IPS-11a (cell line): ENCODE measurements around the gene SLC9B1.
A peak's percentile ranks its signal among the peaks of the same experiment; 100 is the strongest.

ENCODE experiments used
- H3K4me3 ChIP-seq: one replicate; pipeline ENCODE4 v1.5.1; 2013; ENCODE audit warnings: low read depth, low read length, control low read depth

Gene SLC9B1, protein sequence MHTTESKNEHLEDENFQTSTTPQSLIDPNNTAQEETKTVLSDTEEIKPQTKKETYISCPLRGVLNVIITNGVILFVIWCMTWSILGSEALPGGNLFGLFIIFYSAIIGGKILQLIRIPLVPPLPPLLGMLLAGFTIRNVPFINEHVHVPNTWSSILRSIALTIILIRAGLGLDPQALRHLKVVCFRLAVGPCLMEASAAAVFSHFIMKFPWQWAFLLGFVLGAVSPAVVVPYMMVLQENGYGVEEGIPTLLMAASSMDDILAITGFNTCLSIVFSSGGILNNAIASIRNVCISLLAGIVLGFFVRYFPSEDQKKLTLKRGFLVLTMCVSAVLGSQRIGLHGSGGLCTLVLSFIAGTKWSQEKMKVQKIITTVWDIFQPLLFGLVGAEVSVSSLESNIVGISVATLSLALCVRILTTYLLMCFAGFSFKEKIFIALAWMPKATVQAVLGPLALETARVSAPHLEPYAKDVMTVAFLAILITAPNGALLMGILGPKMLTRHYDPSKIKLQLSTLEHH

DNA sequence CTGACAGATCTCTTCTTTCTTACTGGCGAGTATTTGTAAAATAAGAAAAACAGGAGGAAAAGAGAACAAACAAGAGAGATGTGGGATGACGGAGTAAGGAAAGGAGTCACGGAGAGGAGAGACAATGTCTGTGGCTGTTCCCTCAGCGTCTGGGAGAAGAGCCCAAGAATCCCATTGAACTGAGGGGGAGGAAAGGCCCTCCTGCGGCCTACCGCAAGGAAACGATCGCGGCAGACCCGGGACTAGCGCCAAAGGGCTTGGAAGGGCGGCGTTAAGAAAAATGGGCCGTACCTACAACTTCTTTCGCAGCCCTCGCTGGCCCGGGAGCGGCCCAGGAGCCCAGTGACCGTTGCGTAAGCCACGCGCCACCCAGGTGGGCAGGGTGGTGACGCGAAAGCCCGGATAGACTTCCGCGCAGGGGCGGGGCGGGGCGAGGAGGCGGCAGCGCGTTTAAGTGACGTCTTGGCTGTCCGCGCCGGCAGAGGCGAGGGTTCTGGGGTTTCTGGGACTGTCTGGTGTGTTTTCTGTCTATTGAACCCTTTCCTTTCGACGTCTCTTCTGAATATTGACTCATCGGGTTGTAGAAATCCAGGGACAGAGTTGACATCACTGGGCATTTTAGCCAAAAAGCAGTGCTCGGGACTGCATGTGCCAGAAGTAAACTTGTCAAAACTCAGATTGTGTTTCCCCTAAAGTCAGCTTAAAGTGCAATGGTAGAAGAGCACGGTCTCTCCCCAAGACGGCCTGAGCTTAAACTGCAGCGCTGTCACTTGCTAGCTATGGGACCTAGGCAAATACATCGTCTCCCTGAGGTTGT is at the start of gene SLC9B1:
TSS of gene SLC9B1 (minus strand) at position 398 of the 817 bp plus-strand sequence. CDS start 27,994 bp downstream, outside the sequence.
- peak within 1 kb of the TSS; percentile 47 for H3K4me3 ChIP-seq

DNA sequence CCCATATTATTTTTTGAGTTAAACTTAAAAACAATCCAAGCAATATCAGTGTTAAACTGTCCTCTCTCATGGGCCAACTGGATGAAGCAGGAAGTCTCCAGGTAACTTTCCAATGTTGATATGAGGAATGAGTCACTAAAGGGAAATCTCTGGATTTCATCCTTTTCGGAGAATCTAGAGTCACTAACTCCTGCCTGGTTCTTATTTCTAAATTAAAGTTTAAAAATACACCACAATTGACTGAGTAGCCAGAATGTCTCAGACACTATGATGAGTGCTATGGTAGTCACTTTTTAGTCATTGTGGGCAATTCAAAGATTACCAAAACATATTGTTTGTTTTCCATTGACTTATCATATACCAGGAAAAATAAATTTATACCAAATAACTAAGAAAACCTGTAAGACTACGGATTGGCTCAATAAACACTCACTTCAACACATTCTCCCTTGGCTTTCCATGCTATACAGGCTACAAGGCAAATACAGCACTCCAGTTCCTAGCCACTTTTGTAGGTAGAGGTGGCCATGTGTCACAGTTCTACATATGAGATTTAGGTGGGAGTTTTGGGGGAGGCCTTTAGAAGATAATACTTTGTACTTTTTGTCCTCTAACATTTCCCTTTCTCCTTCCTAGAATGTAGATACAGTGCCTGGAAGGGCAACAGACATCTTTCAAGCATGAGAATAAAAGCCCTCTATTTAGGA is 48.5 kb upstream of the SLC9B1 start:
- no peak overlapping the region for H3K4me3 ChIP-seq

DNA sequence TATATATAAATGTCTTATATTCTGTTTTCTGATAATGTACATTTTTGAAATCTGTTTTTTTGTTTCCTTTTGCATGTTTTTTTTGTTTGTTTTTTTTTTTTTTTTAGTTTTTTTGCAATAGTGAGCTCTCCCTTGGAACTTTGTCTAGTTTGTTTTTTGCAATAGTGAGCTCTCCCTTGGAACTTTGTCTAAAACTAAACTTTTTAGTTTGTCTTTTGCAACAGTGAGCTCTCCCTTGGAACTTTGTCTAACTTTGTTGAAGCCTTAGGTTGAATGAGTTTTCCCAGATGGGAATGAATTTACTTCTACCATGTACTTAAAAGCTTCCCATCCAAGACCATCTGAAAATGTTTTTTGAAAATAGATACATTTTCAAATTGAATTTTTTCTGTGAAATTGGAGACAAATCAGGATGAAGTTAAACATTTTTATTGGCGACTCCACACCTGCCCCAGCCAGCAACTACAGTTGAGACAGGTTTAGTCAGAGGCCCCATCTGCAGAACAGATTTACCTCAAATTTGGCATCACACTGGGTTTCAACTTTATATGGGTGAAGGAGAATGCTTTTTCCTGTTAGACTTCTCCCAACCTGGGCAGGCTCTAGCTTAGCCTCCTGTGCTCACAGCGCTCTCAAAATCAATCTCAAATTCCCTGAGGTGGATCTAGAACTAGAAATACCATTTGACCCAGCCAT is 41.1 kb upstream of the SLC9B1 start:
- H3K4me3 ChIP-seq: no peak overlapping the region

DNA sequence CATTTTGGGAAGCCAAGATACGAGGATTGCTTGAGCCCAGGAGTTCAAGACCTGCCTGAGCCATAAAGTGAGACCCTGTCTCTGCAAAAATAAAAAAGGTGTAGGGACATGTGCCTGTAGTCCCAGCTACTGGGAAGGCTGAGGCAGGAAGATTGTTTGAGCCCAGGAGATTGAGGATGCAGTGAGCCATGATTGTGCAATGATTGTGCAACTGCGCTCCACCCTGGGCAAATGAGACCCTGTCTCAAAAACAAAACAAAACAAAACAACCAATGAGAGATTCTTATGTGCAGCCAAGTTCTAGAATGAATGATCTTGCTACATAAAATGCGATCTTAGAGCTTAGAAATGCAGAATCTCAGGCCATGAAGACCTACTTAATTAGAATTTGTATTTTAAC is 34.5 kb upstream of the SLC9B1 start:
- no peak overlapping the region for H3K4me3 ChIP-seq

DNA sequence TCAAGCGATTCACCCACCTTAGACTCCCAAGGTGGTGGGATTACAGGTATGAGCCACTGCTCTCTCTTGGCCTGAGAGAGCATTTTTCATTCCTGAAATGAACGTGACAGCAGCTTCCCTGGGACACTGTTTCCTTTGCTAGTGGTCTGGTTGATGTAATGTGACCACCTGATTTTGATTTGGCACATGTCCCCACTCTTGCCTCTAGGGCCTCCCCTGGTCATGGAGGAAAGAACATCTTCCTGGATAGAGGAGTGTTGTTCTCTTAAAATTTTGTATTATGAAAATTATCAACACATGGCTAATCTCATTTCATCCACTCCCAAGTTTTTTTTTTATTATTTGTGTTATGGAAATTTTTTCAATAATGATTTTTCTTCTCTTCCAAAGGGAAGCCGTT is 33.3 kb upstream of the SLC9B1 start:
- no peak overlapping the region for H3K4me3 ChIP-seq

DNA sequence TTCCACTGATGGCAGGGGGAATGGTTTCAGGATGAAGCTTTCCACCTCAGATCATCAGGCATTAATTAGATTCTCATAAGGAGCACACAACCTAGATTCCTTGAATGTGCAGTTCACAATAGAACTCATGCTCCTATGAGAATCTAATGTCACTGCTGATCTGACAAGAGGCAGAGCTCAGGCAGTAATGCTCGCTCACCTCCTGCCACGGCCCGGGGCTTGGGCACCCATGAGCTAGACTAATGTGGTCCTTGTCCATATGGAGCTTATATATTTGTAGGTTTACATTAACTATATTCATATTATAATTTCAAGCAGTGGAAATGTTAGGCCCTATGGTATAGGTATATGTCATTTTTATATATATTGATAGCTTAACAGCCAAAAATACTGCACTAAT is 32.6 kb upstream of the SLC9B1 start:
- no peak overlapping the region for H3K4me3 ChIP-seq

DNA sequence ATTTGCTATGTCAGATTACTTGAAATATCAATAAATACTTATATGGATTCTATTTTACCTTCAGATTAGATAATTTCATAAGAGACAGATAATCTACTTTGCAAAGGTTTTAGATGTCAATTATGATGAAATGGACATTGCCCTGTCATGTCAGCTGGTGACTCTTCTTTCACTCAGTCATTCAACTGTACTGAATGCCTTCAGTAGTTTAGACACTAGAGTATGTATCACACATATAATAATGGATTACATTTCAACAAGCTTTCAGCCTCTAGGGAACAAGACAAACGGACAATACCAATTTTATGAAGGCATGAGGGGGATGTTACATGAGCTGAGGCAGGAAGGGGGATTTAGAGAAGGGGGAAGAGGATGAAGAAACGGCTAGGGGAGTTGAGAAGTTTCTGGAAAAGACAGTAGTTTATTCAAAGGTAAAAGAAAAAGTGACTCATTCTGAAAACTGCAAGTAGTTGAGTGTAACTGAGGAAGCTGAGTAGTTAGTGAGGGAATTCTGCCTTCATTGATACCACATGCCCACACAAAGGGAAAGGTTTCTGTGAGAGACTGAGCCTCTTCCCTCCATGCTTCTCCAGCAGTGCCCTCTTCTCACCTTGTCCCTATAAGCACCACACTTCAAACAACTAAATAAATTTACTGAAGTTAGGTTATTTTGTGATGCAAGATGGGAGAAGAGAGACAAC is 31.4 kb upstream of the SLC9B1 start:
- no peak overlapping the region for H3K4me3 ChIP-seq

DNA sequence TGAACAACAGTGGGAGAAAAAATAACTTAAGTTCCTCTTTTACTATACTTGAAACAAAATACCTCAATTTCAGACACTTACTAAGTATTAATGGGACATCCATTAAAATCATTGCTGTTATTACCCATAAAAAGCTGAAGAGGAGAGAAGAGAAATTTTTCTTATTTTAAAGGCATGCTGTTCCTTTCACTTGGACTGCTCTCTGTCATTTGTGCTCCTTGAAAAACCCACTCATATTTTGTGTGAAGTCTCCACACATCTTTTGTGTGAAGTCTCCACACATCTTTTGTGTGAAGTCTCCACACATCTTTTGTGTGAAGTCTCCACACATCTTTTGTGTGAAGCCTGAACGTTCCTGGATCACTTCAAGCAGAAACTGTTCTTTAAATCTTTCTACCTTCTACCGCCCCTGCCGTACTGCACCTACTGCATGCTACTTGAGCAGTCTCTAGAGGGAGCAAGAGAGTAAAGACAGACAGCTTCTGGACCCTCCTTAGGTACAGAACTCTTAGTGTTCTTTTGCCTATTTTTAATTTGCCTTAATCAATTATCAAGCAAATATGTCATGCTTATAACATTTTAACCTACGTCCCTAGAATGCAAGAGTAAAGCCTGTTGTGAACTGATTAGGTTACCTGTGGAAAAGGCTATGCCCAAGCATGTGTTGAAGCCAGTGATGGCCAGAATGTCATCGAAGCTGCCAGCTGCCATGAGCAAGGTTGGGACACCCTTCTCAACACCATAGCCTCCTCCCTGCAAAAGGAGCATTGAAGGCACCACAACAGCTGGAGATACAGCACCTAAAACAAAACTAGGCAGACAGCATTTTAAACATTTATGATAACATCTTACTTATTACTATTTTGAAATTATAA is 27.1 kb upstream of the SLC9B1 start:
- H3K4me3 ChIP-seq: no peak overlapping the region

DNA sequence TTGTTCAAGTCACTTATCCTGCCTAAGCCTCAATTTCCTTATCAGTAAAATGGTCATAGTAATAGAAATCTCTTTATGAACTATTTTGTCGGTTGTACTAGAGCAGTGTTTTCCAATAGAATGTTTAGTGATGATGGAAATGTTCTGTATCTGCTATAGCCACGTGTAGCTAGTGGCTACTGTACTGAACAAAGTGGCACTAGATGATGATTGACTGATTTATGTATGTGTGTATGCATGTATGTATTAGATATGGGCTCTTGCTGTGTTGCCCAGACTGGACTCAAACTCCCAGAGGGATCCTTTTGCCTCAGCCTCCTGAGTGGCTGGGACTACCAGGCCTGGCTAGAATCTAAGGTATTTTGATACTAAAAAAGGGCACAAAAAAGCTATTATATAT is 24.7 kb upstream of the SLC9B1 start:
- no peak overlapping the region for H3K4me3 ChIP-seq

DNA sequence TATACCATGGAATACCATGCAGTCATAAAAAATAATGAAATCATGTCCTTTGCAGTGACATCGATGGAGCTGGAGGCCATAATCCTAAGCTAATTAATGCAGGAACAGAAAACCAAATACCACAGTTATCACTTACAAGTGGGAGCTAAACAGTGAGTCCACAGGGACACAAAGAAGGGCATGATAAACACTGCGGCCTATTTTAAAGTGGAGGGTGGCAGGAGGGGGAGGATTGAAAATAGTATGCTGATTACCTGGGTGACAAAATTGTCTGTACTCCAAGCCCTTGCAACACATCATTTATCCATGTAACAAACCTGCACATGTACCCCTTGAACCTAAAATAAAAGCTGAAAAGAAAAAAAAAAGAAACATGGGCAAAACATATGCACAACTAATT is 16.7 kb upstream of the SLC9B1 start:
- no peak overlapping the region for H3K4me3 ChIP-seq

DNA sequence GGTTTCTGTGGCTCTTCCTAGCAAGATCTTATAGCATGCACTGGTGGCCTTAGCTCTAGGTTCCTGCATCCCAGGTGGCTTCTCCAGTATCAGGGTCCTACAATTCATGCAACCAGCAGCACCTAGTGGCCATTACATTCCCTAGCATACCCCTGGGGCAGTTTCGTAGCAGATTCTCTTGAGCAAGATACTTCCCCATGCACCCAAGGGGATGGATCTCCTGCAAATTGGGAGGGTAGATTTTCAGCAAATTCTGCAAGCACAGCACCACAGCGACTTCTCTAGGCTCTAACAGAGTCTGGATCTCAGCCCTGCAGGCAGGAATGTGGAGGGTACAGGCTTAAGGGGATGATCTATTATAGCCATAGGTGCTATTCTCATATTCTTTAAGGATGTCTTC is 13.1 kb upstream of the SLC9B1 start:
- H3K4me3 ChIP-seq: no peak overlapping the region

DNA sequence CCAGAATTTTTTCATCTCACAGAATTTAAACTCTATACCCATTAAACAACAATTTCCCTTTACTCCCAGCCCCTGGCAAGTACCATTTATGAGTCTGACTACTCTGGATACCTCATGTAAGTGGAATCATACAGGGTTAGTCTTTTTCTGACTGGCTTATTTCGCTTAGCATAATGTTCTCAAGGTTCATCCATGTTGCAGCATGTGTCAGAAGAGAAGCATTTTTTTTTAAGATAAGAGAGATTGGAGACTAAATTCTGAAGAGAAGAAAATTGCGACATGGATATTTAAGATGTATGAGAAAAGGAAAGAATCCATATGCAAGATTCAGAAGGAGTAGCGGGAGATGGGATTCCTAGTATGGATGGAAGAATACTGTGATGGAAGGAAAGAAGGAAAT is 11.3 kb upstream of the SLC9B1 start:
- no peak overlapping the region for H3K4me3 ChIP-seq

DNA sequence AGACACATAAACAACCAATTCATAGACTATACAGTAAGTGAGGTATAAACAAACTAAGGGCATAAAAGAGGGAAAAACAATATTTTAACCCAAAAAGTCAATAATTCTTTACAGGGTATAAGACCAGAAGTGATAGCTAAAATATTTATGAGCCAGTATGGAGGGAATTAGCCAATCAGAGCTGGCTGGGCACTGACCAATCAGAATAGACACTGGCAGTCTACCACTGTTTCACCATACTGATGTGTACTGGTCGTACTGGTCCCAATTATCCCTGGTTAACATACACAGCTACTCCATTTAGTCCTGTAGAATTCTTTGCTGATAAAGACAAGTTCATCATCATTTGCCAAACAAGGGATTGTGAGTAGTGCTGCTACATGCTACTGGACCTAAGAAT is 9.8 kb upstream of the SLC9B1 start:
- no peak overlapping the region for H3K4me3 ChIP-seq

DNA sequence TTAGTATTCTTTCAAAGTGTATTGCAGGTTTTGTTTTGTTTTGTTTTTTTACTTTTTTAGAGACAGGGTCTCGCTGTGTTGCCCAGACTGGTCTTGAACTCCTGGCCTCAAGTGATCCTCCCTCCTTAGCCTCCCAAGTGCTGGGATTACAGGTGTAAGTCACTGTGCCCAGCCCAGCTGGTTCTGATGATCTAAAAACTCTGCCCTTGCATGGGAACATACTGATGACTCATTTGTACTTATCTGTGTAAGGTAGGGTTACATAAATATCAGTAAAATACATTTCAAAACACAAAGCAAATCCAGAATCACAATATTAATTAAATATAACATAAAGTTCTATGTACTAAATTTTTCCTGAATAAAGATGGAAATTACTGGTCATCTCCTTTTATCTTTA is 7.4 kb upstream of the SLC9B1 start:
- H3K4me3 ChIP-seq: no peak overlapping the region

DNA sequence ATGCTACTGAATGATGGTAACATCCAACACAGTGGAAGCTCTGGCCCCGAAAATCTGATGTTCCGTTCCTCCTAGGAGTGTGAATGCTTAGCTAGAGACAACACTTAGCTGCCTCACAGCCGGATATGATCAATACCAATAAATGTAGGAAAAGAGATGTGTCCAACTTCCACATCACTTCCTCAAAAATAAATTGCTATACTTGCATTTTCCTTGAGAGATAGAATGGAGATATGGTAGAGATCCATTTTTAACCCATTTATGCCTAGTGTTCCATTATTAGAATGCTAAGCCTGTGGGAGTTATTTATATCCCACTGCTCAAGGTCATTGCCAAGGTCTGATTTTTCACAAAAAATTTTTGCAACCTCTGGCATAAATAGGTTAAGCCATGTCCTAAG is 5.5 kb upstream of the SLC9B1 start:
- H3K4me3 ChIP-seq: no peak overlapping the region

DNA sequence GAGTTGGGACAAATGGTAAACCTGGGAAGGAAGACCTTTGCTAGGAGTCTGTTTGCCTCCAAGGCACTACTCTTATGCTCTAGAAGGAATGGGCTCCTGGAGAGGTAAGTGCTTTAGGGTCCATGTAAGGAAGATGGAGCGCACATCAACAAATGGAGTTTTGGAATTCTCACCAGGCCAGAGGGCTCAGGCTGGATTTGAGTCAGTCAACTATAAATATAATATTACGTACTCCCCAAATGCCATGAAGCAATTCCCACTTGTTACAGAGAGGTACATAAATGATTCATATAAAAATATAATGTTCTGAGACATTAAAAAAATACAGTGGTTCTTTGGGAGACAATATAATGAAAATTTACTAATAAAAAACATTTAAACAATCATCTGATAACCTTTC is 1.6 kb upstream of the SLC9B1 start:
- H3K4me3 ChIP-seq: no peak overlapping the region

DNA sequence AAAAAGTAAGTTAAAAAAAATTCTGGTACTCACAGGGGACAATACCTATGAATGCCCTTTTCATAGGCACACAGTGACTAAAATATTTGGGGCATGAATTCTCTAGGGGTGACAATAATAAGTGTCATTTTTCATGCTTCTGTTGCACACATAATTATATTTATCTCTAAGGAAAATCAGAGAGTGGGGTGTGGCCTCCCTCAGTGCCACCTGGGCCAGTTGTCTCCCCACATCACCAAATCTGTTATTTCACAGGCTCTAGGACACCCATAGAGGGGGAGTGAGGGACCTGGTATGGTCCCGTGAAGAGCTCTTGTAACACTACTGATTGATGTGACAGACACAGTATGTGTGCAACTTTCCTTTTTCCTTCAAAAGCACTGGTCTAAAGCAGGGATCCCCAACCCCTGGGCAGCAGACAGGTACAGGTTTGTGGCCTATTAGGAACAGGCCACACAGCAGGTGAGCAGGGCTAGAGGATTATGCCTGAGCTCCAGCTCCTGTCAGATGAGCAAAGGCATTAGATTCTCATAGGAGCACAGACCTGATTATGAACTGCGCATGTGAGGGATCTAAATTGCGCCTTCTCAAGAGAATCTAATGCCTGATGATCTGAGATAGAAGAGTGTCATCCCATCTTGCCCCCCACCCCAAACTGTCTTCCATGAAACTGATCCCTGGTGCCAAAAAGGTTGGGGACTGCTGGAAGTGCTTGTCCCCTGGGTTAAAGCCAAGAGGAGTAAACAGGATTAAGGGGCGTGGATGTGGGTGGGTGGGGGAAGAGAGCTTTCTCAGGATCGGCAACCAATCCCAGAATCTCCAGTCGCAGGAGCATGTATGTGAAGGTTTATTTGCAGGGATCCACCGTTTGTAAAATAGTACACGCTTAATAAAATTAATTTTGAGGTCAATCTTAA is 856 bp downstream of the SLC9B1 start:
- H3K4me3 ChIP-seq: peak overlapping the region; percentile 47

DNA sequence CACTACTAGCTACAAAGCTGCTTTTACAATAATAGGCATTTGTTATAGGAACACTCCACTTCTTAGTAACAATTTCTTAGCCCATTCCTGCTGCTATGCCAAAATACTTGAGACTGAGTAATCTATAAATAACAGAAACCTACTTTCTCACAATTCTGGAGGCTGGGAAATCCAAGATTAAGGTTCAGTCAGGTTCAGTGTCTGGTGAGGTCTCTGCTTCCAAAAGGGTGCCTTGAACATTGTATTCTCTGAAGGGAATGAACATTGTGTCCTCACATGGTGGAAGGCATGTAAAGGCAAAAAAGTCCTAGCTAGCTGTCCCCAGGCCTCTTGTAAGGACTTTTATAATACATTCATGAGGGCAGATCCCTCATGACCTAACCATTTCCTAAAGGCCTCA is 7.0 kb downstream of the SLC9B1 start:
- H3K4me3 ChIP-seq: no peak overlapping the region
